Adrenal gland (tissue), 12 donors: ENCODE results near the gene TTC33. TPM values are rescaled to one million over a fixed set of nuclear protein-coding genes. Genes with fewer than 3 reads are reported as not detected.

Experiments
- DNase-seq, 7 donors: peaks; one replicate each; pipeline ENCODE4 v3.0.0-alpha.2; 2019 to 2020
- H3K27ac ChIP-seq, 5 donors: fragments of 200-600 bp; sonication (generic) in 4 of 5; 1 replicate in 3 of 5; 2 replicates in 2 of 5; pipeline versions ENCODE4 v1.5.1 to v1.8.0; 2016 to 2020; ENCODE audit warnings: mild to moderate bottlenecking in 1 of 5
- H3K27me3 ChIP-seq: fragments of 200-600 bp; 2 replicates; pipeline ENCODE4 v1.8.0; 2021
- H3K36me3 ChIP-seq, 2 donors: fragments of 200-600 bp; replicated peaks in 1 of 2; 1 replicate in 1 of 2; 2 replicates in 1 of 2; pipeline versions ENCODE4 v1.5.1 to v1.8.0; 2018 to 2022
- H3K4me1 ChIP-seq, 2 donors: fragments of 200-600 bp; replicated peaks in 1 of 2; 1 replicate in 1 of 2; 2 replicates in 1 of 2; pipeline versions ENCODE4 v1.5.1 to v1.8.0; 2018 to 2021
- H3K4me3 ChIP-seq, 4 donors: fragments of 200-600 bp; sonication (generic) in 3 of 4; one replicate each; pipeline ENCODE4 v1.5.1; 2016 to 2018
- H3K9me3 ChIP-seq, 3 donors: fragments of 200-600 bp; sonication (generic) in 1 of 3; replicated peaks in 1 of 3; 1 replicate in 2 of 3; 2 replicates in 1 of 3; pipeline versions ENCODE4 v1.5.1 to v1.8.0; 2016 to 2021
- CTCF ChIP-seq, 6 experiments: fragments of 450-650 bp in 4 of 6; fragments of 200-600 bp in 2 of 6; sonication (generic) in 1 of 6; IDR thresholded peaks; 1 replicate in 5 of 6; 2 replicates in 1 of 6; pipeline versions ENCODE4 v1.5.1 to v1.8.0; 2016 to 2021; ENCODE audit warnings: antibody characterized with exemption in 6 of 6, mild to moderate bottlenecking in 2 of 6, moderate library complexity in 1 of 6
- POLR2A ChIP-seq, 2 donors: fragments of 450-650 bp; IDR thresholded peaks; one replicate each; pipeline ENCODE4 v1.6.1; 2017; ENCODE audit warnings: antibody characterized with exemption in 2 of 2, mild to moderate bottlenecking in 2 of 2, moderate library complexity in 1 of 2
- WGBS, 4 donors: extraction: QIAGEN DNeasy Blood & Tissue Kit in 2 of 4; methylation state at CpG; one replicate each; pipeline versions ENCODE4 v1.1.5 to v1.1.7; 2013 to 2017; 5-methylcytosine and 5-hydroxymethylcytosine counted together
- intact Hi-C, 2 donors: fragments of 100-400 bp; cut with DNase I; formaldehyde crosslinking; loops; one replicate each; pipeline versions ENCODE4 v1.14.1 to v1.15.0; 2022 to 2023
- polyA plus RNA-seq, 3 donors: library from polyadenylated mRNA; stranded (reverse); fragments of 200-250 nt in 2 of 3; fragments of 350-450 nt in 1 of 3; fragmentation: Illumina TruSeq in 1 of 3; extraction: RNeasy Lipid Tissue Mini Kit (QIAGEN cat#74804) in 1 of 3; gene quantifications; one replicate each; pipeline ENCODE4 v1.2.3, GENCODE V29; 2013 to 2014
- total RNA-seq, 9 donors: library from RNA; depleted of rRNA in 4 of 9; stranded (reverse); fragments of >200 nt in 4 of 9; fragments of 120-200 nt in 1 of 9; fragmentation: NEBNext Ultra II Directional in 1 of 9; extraction: Animal tissue kit (Norgen Biotek cat#: 25700) in 1 of 9; gene quantifications; one replicate each; pipeline versions ENCODE4 v1.1.0 to v1.2.4, GENCODE V29; 2013 to 2023
- donor health status: healthy with polysubstance abuse.
- donor health status: Bipolar disorder and iron deficiency.
- donor health status: DM: yes; HTN: yes; CAD: no.
- donor health status: DM: no; HTN: no; CAD: no.
- donor health status: DM: no; HTN: no; CAD: no.
- donor health status: DM: yes; HTN: yes; CAD: no.

TTC33 gene
- total and polyA plus RNA-seq, 12 donors = 5.8 to 33.5 (median 15.3) TPM

- H3K4me3 ChIP-seq = no peak overlapping the region
- H3K27me3 ChIP-seq = no peaks in the 10 kb centered on the region
- WGBS, 4 donors = 68 to 88% (median 83%) methylated on average over 4 of the region's 4 CpGs
- H3K36me3 ChIP-seq = peaks cover 0 to 35% of the 10 kb centered on the region in 2 donors
- TF ChIP-seq POLR2A (IDR thresholded peaks at IDR 0.05) (no peak), CTCF (IDR thresholded peaks at IDR 0.05) (no peak)
- peaks cover 0 to 15% of the 10 kb centered on the region in 2 donors for H3K4me1 ChIP-seq
- no peaks in the 10 kb centered on the region for H3K9me3 ChIP-seq
- DNase-seq = no peak
- intact Hi-C loops = no loop called here
- no peak overlapping the region for H3K27ac ChIP-seq
Measured at GRCh38 chr5:40775085-40775845, 19.5 kb upstream of the TTC33 start.

GRCh38 chr5:40774623-40775022 is 18.9 kb upstream of the TTC33 start:
- no peak for DNase-seq
- intact Hi-C loops = no loop called here
- TF ChIP-seq CTCF (IDR thresholded peaks at IDR 0.05) = no peak
- no peak for TF ChIP-seq POLR2A (IDR thresholded peaks at IDR 0.05)
- Histone ChIP-seq H3K36me3 (peaks cover 0 to 35% of the 10 kb centered on the region in 2 donors), H3K9me3 (no peaks in the 10 kb centered on the region), H3K4me3 (no peak overlapping the region), H3K27me3 (no peaks in the 10 kb centered on the region), H3K4me1 (peaks cover 0 to 15% of the 10 kb centered on the region in 2 donors), H3K27ac (no peak overlapping the region)
- WGBS, 4 donors = 91 to 100% (median 93%) methylated on average over 1 of the region's 1 CpG

- no peaks in the 10 kb centered on the region for H3K27me3 ChIP-seq
- 98 to 100% (median 99%) methylated on average over 5 of the region's 5 CpGs for WGBS, 4 donors
Measured at GRCh38 chr5:40770764-40771163, 15.0 kb upstream of the TTC33 start.

GRCh38 chr5:40762705-40763104 is 6.9 kb upstream of the TTC33 start:
- H3K4me3 ChIP-seq = no peak overlapping the region
- peaks cover 0 to 53% of the 10 kb centered on the region in 2 donors for H3K36me3 ChIP-seq
- H3K4me1 ChIP-seq = no peaks in the 10 kb centered on the region
- H3K27me3 ChIP-seq = no peaks in the 10 kb centered on the region
- intact Hi-C loops = no loop called here
- peak in 3 of 7 donors; percentile 19 to 35 (median 27) for DNase-seq
- no peaks in the 10 kb centered on the region for H3K9me3 ChIP-seq
- H3K27ac ChIP-seq = peak overlapping the region in 1 of 5 donors; percentile 22
- WGBS, 4 donors = 27 to 51% (median 30%) methylated on average over 2 of the region's 2 CpGs
- TF ChIP-seq CTCF (IDR thresholded peaks at IDR 0.05) (no peak), POLR2A (IDR thresholded peaks at IDR 0.05) (no peak)

More at GRCh38 chr5:40770764-40771163, 15.0 kb upstream of the TTC33 start:
- H3K27ac ChIP-seq = no peak overlapping the region
- TF ChIP-seq POLR2A (IDR thresholded peaks at IDR 0.05) (no peak), CTCF (IDR thresholded peaks at IDR 0.05) (no peak)
- H3K36me3 ChIP-seq = peaks cover 0 to 37% of the 10 kb centered on the region in 2 donors
- peaks cover 0 to 4% of the 10 kb centered on the region in 2 donors for H3K4me1 ChIP-seq
- H3K4me3 ChIP-seq = no peak overlapping the region
- H3K9me3 ChIP-seq = no peaks in the 10 kb centered on the region
- intact Hi-C loops = no loop called here
- DNase-seq = no peak
